Testis (tissue), 2 donors: ENCODE data around the gene LAMA1.

Experiments
- CTCF ChIP-seq, 3 experiments: fragments of 450-650 bp in 2 of 3; fragments of 200-600 bp in 1 of 3; sonication (generic) in 1 of 3; IDR thresholded peaks; one replicate each; pipeline ENCODE4 v1.5.1; 2016 to 2019; ENCODE audit warnings: antibody characterized with exemption in 3 of 3, mild to moderate bottlenecking in 2 of 3, moderate library complexity in 1 of 3
- POLR2A ChIP-seq: fragments of 450-650 bp; IDR thresholded peaks from one replicate; pipeline ENCODE4 v1.6.1; 2017; ENCODE audit warnings: antibody characterized with exemption, mild to moderate bottlenecking, moderate library complexity

- TF ChIP-seq CTCF (IDR thresholded peaks at IDR 0.05) (no peak), POLR2A (no peak)
Observed at GRCh38 chr18:7023581-7023980, 94.0 kb downstream of the LAMA1 start.
